Measurements from ENCODE around the gene L3MBTL2.
A peak's percentile ranks its signal among the peaks of the same experiment; 100 is the strongest.
"Not testable (repeated sequence)": the region's sequence is repeated elsewhere in the genome, so short reads cannot be mapped to it uniquely, and the experiment has no call there.

The L3MBTL2 gene

DNA sequence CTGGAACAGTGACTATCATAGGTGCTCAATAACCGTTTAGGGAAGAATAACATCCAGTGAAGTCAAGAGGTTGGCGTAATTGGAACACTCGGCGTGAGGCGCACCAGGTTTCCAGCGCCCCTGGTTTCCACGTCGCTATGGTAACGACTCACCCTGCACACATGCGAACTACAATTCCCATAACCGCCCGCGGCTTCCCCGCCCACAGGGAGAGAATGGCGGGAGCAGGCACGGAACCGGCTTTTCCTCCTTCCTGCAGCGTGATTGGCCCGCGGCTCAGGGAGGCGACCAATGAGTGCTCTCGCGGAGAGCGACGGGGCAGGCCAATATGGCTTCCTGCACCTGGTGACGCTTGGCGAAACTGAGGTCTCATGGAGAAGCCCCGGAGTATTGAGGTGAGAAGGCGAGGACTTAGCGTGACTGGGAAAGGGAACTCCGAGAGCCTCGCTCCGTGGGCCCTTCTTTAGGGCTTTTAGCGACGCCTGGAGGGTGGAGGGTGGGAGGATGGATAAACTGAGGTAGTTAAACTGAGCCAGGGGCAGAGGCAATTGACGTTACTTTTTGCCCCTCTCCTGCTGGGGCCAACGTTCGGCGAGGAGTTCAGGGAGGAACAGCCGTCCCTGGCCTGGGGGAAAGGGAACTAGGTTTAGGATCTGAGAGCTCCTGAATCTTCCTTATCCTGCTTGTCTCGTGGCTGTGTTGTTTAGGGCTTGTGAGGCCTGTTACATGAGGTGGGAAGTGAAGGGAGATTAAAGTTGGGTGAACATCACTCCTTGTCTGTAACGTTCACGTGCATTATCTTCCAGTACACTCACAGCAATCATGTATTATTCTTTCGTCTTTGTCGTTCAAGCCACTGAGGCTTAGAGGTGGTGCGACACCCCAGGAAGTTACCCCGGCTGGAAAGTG lies at the start of gene L3MBTL2:
TSS of gene L3MBTL2 (plus strand) at position 321 of the 909 bp plus-strand sequence. CDS start at position 372, 51 bp downstream.
- DNase-seq (ENCODE audit: low read depth), result peak; percentile 97

DNA sequence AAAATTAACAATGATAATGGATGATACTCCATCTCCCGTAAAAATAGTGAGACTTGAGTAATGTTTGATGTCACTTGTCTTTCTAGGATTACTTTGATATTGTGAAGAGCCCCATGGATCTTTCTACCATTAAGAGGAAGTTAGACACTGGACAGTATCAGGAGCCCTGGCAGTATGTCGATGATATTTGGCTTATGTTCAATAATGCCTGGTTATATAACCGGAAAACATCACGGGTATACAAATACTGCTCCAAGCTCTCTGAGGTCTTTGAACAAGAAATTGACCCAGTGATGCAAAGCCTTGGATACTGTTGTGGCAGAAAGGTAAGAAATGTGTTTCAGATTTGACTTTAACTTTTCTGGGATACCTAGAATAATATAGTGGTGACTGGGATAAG lies 48.0 kb upstream of the L3MBTL2 start:
- no peak for DNase-seq (ENCODE audit: low read depth)

- DNase-seq (ENCODE audit: low read depth), result no peak
These were observed 36.0 kb upstream of the L3MBTL2 start for GRCh38 chr22:41169157-41169556.

DNA sequence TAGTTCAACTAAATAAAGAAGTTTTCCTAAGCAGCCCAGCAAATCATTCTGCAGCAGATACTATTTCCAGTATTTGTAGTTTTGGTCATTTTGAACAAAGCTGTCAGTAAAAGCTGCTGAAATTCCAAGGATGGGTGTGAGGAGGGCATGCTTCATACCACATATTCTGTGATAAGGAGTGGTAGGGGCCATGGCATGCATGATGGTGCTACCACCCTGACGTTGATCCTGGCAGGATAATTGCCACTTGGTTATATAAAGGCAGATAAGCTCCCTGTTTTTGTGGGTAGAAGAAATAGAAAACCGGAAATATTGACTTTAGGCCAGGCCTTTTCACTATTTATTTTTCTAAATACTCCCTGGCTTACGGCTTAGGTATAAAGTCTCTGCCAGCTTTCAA lies 33.1 kb upstream of the L3MBTL2 start:
- no peak for DNase-seq (ENCODE audit: low read depth)

DNA sequence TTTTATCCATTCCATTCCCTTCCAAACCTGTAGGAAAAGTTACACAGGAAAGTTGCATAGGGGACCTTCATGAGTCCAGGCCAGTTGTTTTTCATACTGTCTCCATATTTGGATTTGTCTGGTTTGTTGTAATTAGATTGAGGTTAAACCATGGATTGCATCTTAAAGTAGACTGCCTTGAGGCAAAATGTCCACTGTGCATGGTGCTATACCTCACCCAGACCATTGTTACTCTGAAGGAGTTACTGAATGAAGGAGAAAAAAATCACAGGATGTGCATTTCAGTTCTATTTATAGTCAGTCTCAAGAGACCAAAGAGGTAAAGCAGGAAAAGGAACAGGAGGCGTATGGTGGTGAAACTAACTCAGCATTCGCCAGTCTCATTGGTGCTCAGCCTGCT lies 29.6 kb upstream of the L3MBTL2 start:
- no peak for DNase-seq (ENCODE audit: low read depth)

DNA sequence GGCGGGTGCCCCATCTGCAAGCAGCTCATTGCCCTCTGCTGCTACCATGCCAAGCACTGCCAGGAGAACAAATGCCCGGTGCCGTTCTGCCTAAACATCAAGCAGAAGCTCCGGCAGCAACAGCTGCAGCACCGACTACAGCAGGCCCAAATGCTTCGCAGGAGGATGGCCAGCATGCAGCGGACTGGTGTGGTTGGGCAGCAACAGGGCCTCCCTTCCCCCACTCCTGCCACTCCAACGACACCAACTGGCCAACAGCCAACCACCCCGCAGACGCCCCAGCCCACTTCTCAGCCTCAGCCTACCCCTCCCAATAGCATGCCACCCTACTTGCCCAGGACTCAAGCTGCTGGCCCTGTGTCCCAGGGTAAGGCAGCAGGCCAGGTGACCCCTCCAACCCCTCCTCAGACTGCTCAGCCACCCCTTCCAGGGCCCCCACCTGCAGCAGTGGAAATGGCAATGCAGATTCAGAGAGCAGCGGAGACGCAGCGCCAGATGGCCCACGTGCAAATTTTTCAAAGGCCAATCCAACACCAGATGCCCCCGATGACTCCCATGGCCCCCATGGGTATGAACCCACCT lies 28.0 kb upstream of the L3MBTL2 start:
- DNase-seq (ENCODE audit: low read depth), result no peak

DNA sequence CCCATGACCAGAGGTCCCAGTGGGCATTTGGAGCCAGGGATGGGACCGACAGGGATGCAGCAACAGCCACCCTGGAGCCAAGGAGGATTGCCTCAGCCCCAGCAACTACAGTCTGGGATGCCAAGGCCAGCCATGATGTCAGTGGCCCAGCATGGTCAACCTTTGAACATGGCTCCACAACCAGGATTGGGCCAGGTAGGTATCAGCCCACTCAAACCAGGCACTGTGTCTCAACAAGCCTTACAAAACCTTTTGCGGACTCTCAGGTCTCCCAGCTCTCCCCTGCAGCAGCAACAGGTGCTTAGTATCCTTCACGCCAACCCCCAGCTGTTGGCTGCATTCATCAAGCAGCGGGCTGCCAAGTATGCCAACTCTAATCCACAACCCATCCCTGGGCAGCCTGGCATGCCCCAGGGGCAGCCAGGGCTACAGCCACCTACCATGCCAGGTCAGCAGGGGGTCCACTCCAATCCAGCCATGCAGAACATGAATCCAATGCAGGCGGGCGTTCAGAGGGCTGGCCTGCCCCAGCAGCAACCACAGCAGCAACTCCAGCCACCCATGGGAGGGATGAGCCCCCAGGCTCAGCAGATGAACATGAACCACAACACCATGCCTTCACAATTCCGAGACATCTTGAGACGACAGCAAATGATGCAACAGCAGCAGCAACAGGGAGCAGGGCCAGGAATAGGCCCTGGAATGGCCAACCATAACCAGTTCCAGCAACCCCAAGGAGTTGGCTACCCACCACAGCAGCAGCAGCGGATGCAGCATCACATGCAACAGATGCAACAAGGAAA lies 27.3 kb upstream of the L3MBTL2 start:
- DNase-seq (ENCODE audit: low read depth), result no peak

GRCh38 chr22:41178425-41178975 lies 26.6 kb upstream of the L3MBTL2 start:
- no peak for DNase-seq (ENCODE audit: low read depth)

- not testable (repeated sequence) for DNase-seq (ENCODE audit: low read depth)
These were observed 24.8 kb upstream of the L3MBTL2 start for GRCh38 chr22:41180362-41180761.

GRCh38 chr22:41180926-41181325 lies 24.2 kb upstream of the L3MBTL2 start:
- no peak for DNase-seq (ENCODE audit: low read depth)

GRCh38 chr22:41181349-41182241 lies 23.5 kb upstream of the L3MBTL2 start:
- no peak for DNase-seq (ENCODE audit: low read depth)

DNA sequence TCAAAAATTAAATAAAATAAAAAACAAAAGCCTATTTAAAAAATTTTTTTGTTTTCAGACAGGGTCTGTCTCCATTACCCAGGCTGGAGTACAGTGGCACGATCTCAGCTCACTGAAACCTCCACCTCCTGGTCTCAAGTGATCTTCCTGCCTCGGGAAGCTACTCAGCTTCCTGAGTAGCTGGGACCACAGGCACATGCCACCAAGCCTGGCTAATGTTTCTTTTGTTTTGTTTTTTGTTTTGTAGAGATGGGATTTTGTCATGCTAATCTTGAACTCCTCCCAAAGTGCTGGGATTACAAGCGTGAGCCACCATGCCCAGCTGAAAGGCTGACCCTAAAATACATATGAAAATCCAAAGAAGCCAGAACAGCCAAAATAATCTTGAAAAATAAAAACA lies 20.4 kb upstream of the L3MBTL2 start:
- no peak for DNase-seq (ENCODE audit: low read depth)

GRCh38 chr22:41191467-41191866 lies 13.6 kb upstream of the L3MBTL2 start:
- no peak for DNase-seq (ENCODE audit: low read depth)

- no peak for DNase-seq (ENCODE audit: low read depth)
These were observed 11.3 kb upstream of the L3MBTL2 start for GRCh38 chr22:41193829-41194228.

GRCh38 chr22:41197038-41197972 lies 7.8 kb upstream of the L3MBTL2 start:
- peak; percentile 76 for DNase-seq (ENCODE audit: low read depth)

GRCh38 chr22:41198027-41198580 lies 7.0 kb upstream of the L3MBTL2 start:
- peak; percentile 35 for DNase-seq (ENCODE audit: low read depth)

DNA sequence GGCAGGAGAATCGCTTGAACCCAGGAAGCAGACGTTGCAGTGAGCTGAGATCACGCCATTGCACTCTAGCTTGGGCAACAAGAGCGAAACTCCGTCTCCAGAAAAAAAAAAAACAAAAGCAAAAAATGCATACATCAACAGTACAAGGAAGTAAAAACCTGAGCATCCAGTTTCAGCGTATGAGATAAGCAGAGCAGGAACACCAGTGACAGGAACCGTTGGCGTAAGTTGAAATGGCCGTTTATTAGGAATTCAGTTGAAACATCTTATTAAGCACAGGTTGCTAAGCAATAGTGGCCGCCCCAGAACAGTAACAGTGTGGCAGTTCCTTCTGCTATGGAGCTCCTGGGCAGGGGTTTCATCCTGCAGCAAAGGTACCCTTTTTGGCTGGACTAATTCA lies 4.0 kb upstream of the L3MBTL2 start:
- no peak for DNase-seq (ENCODE audit: low read depth)

DNA sequence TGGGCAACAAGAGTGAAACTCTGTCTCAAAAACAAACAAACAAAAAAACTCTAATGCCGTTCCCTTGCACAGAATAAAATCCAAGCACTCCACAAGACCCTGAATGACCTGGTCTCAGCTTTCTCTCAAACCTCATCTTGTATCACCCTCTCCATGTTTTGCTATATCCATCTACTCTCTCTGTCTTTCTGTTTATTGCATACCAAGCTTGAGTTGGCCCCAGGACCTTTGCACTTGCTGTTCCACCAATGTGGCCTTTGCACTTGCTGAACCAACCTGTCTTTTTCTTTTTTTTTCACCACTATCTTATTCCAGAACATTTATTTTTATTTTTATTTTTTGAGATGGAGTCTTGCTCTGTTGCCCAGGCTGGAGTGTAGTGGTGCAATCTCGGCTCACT lies 2.0 kb upstream of the L3MBTL2 start:
- DNase-seq (ENCODE audit: low read depth), result no peak

GRCh38 chr22:41204066-41204465 lies 1.0 kb upstream of the L3MBTL2 start:
- DNase-seq (ENCODE audit: low read depth), result no peak

DNA sequence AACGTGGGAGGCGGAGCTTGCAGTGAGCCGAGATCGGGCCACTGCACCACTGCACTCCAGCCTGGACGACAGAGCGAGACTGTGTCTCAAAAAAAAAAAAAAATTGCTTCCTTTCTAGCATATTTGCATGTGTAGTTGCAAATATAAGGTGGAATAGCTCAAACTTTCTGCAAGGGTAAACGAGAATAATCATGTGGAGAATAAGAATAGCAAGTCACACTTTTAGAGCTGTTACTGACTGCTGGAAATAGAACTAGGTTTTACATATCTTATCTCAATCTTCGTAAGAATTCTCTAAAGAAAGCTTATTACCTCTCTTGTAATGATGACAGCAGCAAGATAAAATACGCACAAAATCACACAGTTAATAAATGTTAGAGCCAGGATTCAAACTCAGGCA lies 1.6 kb downstream of the L3MBTL2 start:
- DNase-seq (ENCODE audit: low read depth), result no peak

All from activated gamma-delta T cell treated with anti-CD3 and anti-CD28 coated beads, Interleukin-2, amount 50 U/mL, for 16 hours (primary cell).